H9 (cell line): ENCODE results near the gene PCSK9. TPM values are rescaled to one million over a fixed set of nuclear protein-coding genes. Genes with fewer than 3 reads are reported as not detected.

Source experiments
- DNase-seq: peaks from one replicate; pipeline ENCODE4 v3.0.0-alpha.2; 2017
- H2AFZ ChIP-seq: one replicate; pipeline ENCODE4 v1.6.1; 2013; ENCODE audit warnings: mild to moderate bottlenecking, low read length, control low read depth, moderate library complexity
- H2AK5ac ChIP-seq: 2 replicates; pipeline ENCODE4 v1.6.1; 2013; ENCODE audit warnings: low read length, control low read depth, mixed read lengths; ENCODE audit not compliant: insufficient read length
- H2BK120ac ChIP-seq: one replicate; pipeline ENCODE4 v1.6.1; 2013; ENCODE audit warnings: low read depth, mild to moderate bottlenecking, low read length, control low read depth, inconsistent platforms; ENCODE audit not compliant: poor library complexity, severe bottlenecking
- H2BK12ac ChIP-seq: 2 replicates; pipeline ENCODE4 v1.6.1; 2013; ENCODE audit warnings: low read length, control low read depth, mixed read lengths, low read depth; ENCODE audit not compliant: insufficient read length
- H2BK15ac ChIP-seq: 2 replicates; pipeline ENCODE4 v1.6.1; 2013; ENCODE audit warnings: low read depth, low read length, control low read depth
- H2BK20ac ChIP-seq: one replicate; pipeline ENCODE4 v1.6.1; 2013; ENCODE audit warnings: low read depth, mild to moderate bottlenecking, low read length, control low read depth, inconsistent platforms; ENCODE audit not compliant: poor library complexity, severe bottlenecking
- H2BK5ac ChIP-seq: 2 replicates; pipeline ENCODE4 v1.6.1; 2013; ENCODE audit warnings: low read length, control low read depth, mixed read lengths; ENCODE audit not compliant: insufficient read length
- H3K14ac ChIP-seq: 2 replicates; pipeline ENCODE4 v1.6.1; 2013; ENCODE audit warnings: low read length, control low read depth; ENCODE audit not compliant: insufficient read depth
- H3K18ac ChIP-seq: 2 replicates; pipeline ENCODE4 v1.6.1; 2013; ENCODE audit warnings: low read depth, mild to moderate bottlenecking, mixed read lengths, low read length, control low read depth; ENCODE audit not compliant: insufficient read length
- H3K23ac ChIP-seq: 2 replicates; pipeline ENCODE4 v1.6.1; 2013; ENCODE audit warnings: low read length, control low read depth, mixed read lengths, low read depth; ENCODE audit not compliant: insufficient read length
- H3K23me2 ChIP-seq: 2 replicates; pipeline ENCODE4 v1.6.1; 2013; ENCODE audit warnings: low read depth, mild to moderate bottlenecking, mixed read lengths, low read length, control low read depth; ENCODE audit not compliant: insufficient read length, poor library complexity, severe bottlenecking
- H3K27ac ChIP-seq: 2 replicates; pipeline ENCODE4 v1.5.1; 2013; ENCODE audit warnings: low read length, control low read depth, mixed read lengths, low read depth; ENCODE audit not compliant: insufficient read length
- H3K27me3 ChIP-seq: 2 replicates; pipeline ENCODE4 v1.6.1; 2013; ENCODE audit warnings: low read length, control low read depth, inconsistent platforms; ENCODE audit not compliant: insufficient read depth
- H3K4ac ChIP-seq: 2 replicates; pipeline ENCODE4 v1.6.1; 2013; ENCODE audit warnings: low read depth, mild to moderate bottlenecking, control low read depth, inconsistent platforms, low read length, moderate library complexity
- H3K4me1 ChIP-seq: 2 replicates; pipeline ENCODE4 v1.6.1; 2013; ENCODE audit warnings: low read length, control low read depth, inconsistent platforms; ENCODE audit not compliant: insufficient read depth
- H3K4me2 ChIP-seq: 2 replicates; pipeline ENCODE4 v1.6.1; 2013; ENCODE audit warnings: low read length, control low read depth, mixed read lengths; ENCODE audit not compliant: insufficient read length, insufficient read depth
- H3K56ac ChIP-seq: 2 replicates; pipeline ENCODE4 v1.6.1; 2013; ENCODE audit warnings: low read depth, mild to moderate bottlenecking, mixed read lengths, low read length, control low read depth; ENCODE audit not compliant: insufficient read length
- H3K79me1 ChIP-seq: 2 replicates; pipeline ENCODE4 v1.6.1; 2013; ENCODE audit warnings: low read depth, mild to moderate bottlenecking, moderate library complexity, low read length, control low read depth, inconsistent platforms; ENCODE audit not compliant: insufficient read depth, poor library complexity, severe bottlenecking
- H3K79me2 ChIP-seq: 2 replicates; pipeline ENCODE4 v1.6.1; 2013; ENCODE audit warnings: low read length, control low read depth, inconsistent platforms; ENCODE audit not compliant: insufficient read depth
- H3K9ac ChIP-seq: 2 replicates; pipeline ENCODE4 v1.6.1; 2013; ENCODE audit warnings: low read length, control low read depth, mixed read lengths; ENCODE audit not compliant: insufficient read length; ENCODE audit errors: extremely low read depth
- H3K9me3 ChIP-seq: one replicate; pipeline ENCODE4 v1.6.1; 2013; ENCODE audit warnings: low read depth, low read length, inconsistent platforms; ENCODE audit not compliant: control insufficient read depth
- H3T11ph ChIP-seq: one replicate; pipeline ENCODE4 v1.6.1; 2013; ENCODE audit warnings: mild to moderate bottlenecking, low read length, control low read depth, inconsistent platforms
- H4K20me1 ChIP-seq: one replicate; pipeline ENCODE4 v1.6.1; 2013; ENCODE audit not compliant: control insufficient read depth, insufficient read length, insufficient read depth
- H4K5ac ChIP-seq: 2 replicates; pipeline ENCODE4 v1.6.1; 2013; ENCODE audit warnings: low read depth, mild to moderate bottlenecking, mixed read lengths, low read length, control low read depth; ENCODE audit not compliant: insufficient read length
- H4K8ac ChIP-seq: replicated peaks from 2 replicates; pipeline ENCODE4 v1.6.1; 2013; ENCODE audit warnings: low read length, control low read depth, mixed read lengths, low read depth; ENCODE audit not compliant: insufficient read length
- H4K91ac ChIP-seq: 2 replicates; pipeline ENCODE4 v1.6.1; 2013; ENCODE audit warnings: low read depth, mild to moderate bottlenecking, moderate library complexity, mixed read lengths, low read length, control low read depth; ENCODE audit not compliant: insufficient read length
- H3K27ac Mint-ChIP-seq, 3 experiments: 2 replicates in 2 of 3; 3 replicates in 1 of 3; pipeline ENCODE4 v1.8.0; 2020 to 2021; ENCODE audit warnings: mixed read lengths in 3 of 3, mild to moderate bottlenecking in 1 of 3, moderate library complexity in 1 of 3
- H3K27me3 Mint-ChIP-seq: 2 replicates; pipeline ENCODE4 v1.8.0; 2021; ENCODE audit warnings: low read depth, mild to moderate bottlenecking, moderate library complexity, mixed read lengths
- H3K36me3 Mint-ChIP-seq, 3 experiments: 2 replicates in 2 of 3; 3 replicates in 1 of 3; pipeline ENCODE4 v1.8.0; 2020 to 2021; ENCODE audit warnings: low read depth in 3 of 3, mixed read lengths in 3 of 3; ENCODE audit not compliant: insufficient read depth in 1 of 3
- H3K4me1 Mint-ChIP-seq, 2 experiments: 2 replicates each; pipeline ENCODE4 v1.8.0; 2020; ENCODE audit warnings: mixed read lengths in 2 of 2
- H3K4me3 Mint-ChIP-seq, 2 experiments: 2 replicates in 1 of 2; 3 replicates in 1 of 2; pipeline ENCODE4 v1.8.0; 2020 to 2021; ENCODE audit warnings: mild to moderate bottlenecking in 2 of 2, mixed read lengths in 2 of 2, moderate library complexity in 1 of 2
- H3K9me3 Mint-ChIP-seq, 2 experiments: 2 replicates in 1 of 2; 3 replicates in 1 of 2; pipeline ENCODE4 v1.8.0; 2020; ENCODE audit warnings: mild to moderate bottlenecking in 2 of 2, mixed read lengths in 2 of 2, moderate library complexity in 1 of 2
- CTCF ChIP-seq: fragments of 200-600 bp; sonication (generic); conservative IDR thresholded peaks from 3 replicates; pipeline ENCODE4 v1.8.0; 2021; ENCODE audit warnings: antibody characterized with exemption, mild to moderate bottlenecking
- WGBS: extraction: QIAGEN DNeasy Blood & Tissue Kit; methylation state at CpG from one replicate; pipeline ENCODE4 v1.1.7; 2013; ENCODE audit warnings: missing lambda C conversion rate, low lambda C conversion rate, mixed read lengths; ENCODE audit not compliant: insufficient read length; ENCODE audit errors: extremely low coverage; 5-methylcytosine and 5-hydroxymethylcytosine counted together
- total RNA-seq: library from RNA; stranded (reverse); gene quantifications from 2 replicates; pipeline ENCODE4 v1.2.1, GENCODE V29; 2021

Gene PCSK9
- total RNA-seq, 1 experiment from 2014 or later = 75.1 TPM

- no peak overlapping the region for H2AFZ ChIP-seq
- no peak overlapping the region for H4K91ac ChIP-seq
- no peak overlapping the region for H2BK15ac ChIP-seq
- no peak overlapping the region for H4K5ac ChIP-seq
- H3K9ac ChIP-seq = no peak overlapping the region
- Mint-ChIP-seq H3K4me1 (no peaks in the 10 kb centered on the region), H3K27me3 (no peaks in the 10 kb centered on the region), H3K9me3 (no peaks in the 10 kb centered on the region), H3K36me3 (peaks cover 12 to 74% (median 40%) of the 10 kb centered on the region in 3 experiments; a peak in 6 of 7 replicates), H3K27ac (peak overlapping the region in 1 of 3 experiments; percentile 81; a peak in 3 of 7 replicates), H3K4me3 (no peak overlapping the region)
- H3K23me2 ChIP-seq = no peaks in the 10 kb centered on the region
- H3K4me2 ChIP-seq = no peak overlapping the region
- no peak overlapping the region for H4K8ac ChIP-seq
- H3K27me3 ChIP-seq = no peaks in the 10 kb centered on the region
- no peak overlapping the region for H3K14ac ChIP-seq
- H3K23ac ChIP-seq = no peak overlapping the region
- H2BK12ac ChIP-seq = no peak overlapping the region
- H3K18ac ChIP-seq = no peak overlapping the region
- H3K79me2 ChIP-seq = no peaks in the 10 kb centered on the region
- H2BK120ac ChIP-seq = no peak overlapping the region
- H2BK20ac ChIP-seq = no peak overlapping the region
- H2BK5ac ChIP-seq = no peak overlapping the region
- no peak overlapping the region for H3K27ac ChIP-seq
- peak; percentile 22 for DNase-seq
- no peaks in the 10 kb centered on the region for H3K9me3 ChIP-seq
- no CpG with 5 or more reads among the region's 14 CpGs for WGBS
- H3T11ph ChIP-seq = no peak overlapping the region
- no peak overlapping the region for H2AK5ac ChIP-seq
- no peaks in the 10 kb centered on the region for H3K4me1 ChIP-seq
- H3K4ac ChIP-seq = no peak overlapping the region
- no peak overlapping the region for H3K56ac ChIP-seq
- H4K20me1 ChIP-seq = peaks cover 2% of the 10 kb centered on the region
- TF ChIP-seq CTCF = no peak
- no peaks in the 10 kb centered on the region for H3K79me1 ChIP-seq
These were observed 20.2 kb downstream of the PCSK9 start for GRCh38 chr1:55059302-55060132.
